Endothelial cell of umbilical vein (primary cell): ENCODE measurements around the gene MED12.

ENCODE experiments used
- CTCF ChIP-seq, 2 donors: IDR thresholded peaks; 1 replicate in 1 of 2; 2 replicates in 1 of 2; pipeline ENCODE4 v1.5.1; 2011; ENCODE audit warnings: low read length in 2 of 2, mild to moderate bottlenecking in 2 of 2, moderate library complexity in 2 of 2, control low read depth in 1 of 2, inconsistent platforms in 1 of 2, low read depth in 1 of 2; ENCODE audit not compliant: insufficient read depth in 1 of 2; ENCODE audit errors: extremely low read depth in 1 of 2
- EZH2 ChIP-seq: IDR thresholded peaks from 2 replicates; pipeline ENCODE4 v1.6.1; 2012; ENCODE audit warnings: borderline replicate concordance, low read depth, mild to moderate bottlenecking, moderate library complexity, low read length, inconsistent platforms; ENCODE audit not compliant: severe bottlenecking
- JUN ChIP-seq: IDR thresholded peaks from 2 replicates; pipeline ENCODE4 v1.6.1; 2011; ENCODE audit warnings: borderline replicate concordance, low read depth; ENCODE audit not compliant: insufficient read length, insufficient read depth
- POLR2A ChIP-seq: IDR thresholded peaks from 2 replicates; pipeline ENCODE4 v1.6.1; 2012; ENCODE audit warnings: low read depth, mild to moderate bottlenecking, control low read depth, low read length
- POLR2AphosphoS5 ChIP-seq: IDR thresholded peaks from 2 replicates; pipeline ENCODE4 v1.6.1; 2012; ENCODE audit warnings: low read depth, mild to moderate bottlenecking, control low read depth, low read length, moderate library complexity; ENCODE audit not compliant: insufficient read depth

- TF ChIP-seq CTCF (IDR thresholded peaks at IDR 0.05; ENCODE audit: extremely low read depth in 1 of 2, insufficient read depth in 1 of 2, low read depth in 1 of 2, low read length in 2 of 2): no peak
- no peak for TF ChIP-seq JUN
- no peak for TF ChIP-seq POLR2A
- no peak for TF ChIP-seq EZH2
- no peak for TF ChIP-seq POLR2AphosphoS5
These were observed 18.7 kb upstream of the MED12 start for GRCh38 chrX:71099736-71100135.
